Activated B cell treated with CpG ODN at 0.5 μM for 24 hours (primary cell): ENCODE measurements around the gene HAUS2. TPM values are rescaled to one million over a fixed set of nuclear protein-coding genes. Genes with fewer than 3 reads are reported as not detected.
"Not testable (repeated sequence)": the region's sequence is repeated elsewhere in the genome, so short reads cannot be mapped to it uniquely, and the experiment has no call there.

ENCODE experiments used
- ATAC-seq: fragments of 200-7000 bp; cut with Tn5 transposase; one replicate; pipeline ENCODE4 v1.10.0; 2021; ENCODE audit warnings: low read depth, mild to moderate bottlenecking, moderate library complexity
- CTCF ChIA-PET: fragments of 350-600 bp; sonication (Branson Sonifier 250); formaldehyde crosslinking; loops from one replicate; lab custom pipeline; 2021; ENCODE audit warnings: antibody characterized with exemption; lab: Charles Lee
- POLR2A ChIA-PET: fragments of 350-600 bp; sonication (Branson Sonifier 250); formaldehyde crosslinking; loops from one replicate; lab custom pipeline; 2021; ENCODE audit warnings: antibody characterized with exemption; lab: Charles Lee
- DNase-seq: peaks from one replicate; pipeline ENCODE4 v3.0.0; 2022
- H3K27ac Mint-ChIP-seq: one replicate; pipeline ENCODE4 v1.8.0; 2020; ENCODE audit warnings: mixed read lengths
- H3K27me3 Mint-ChIP-seq: one replicate; pipeline ENCODE4 v1.8.0; 2021; ENCODE audit warnings: mixed read lengths
- H3K36me3 Mint-ChIP-seq: one replicate; pipeline ENCODE4 v1.8.0; 2021; ENCODE audit warnings: low read depth, mixed read lengths
- H3K4me1 Mint-ChIP-seq: one replicate; pipeline ENCODE4 v1.8.0; 2021; ENCODE audit warnings: mixed read lengths
- H3K4me3 Mint-ChIP-seq: one replicate; pipeline ENCODE4 v1.8.0; 2020; ENCODE audit warnings: mild to moderate bottlenecking, mixed read lengths
- H3K9me3 Mint-ChIP-seq: one replicate; pipeline ENCODE4 v1.8.0; 2020; ENCODE audit warnings: mixed read lengths
- intact Hi-C: fragments of 100-400 bp; cut with micrococcal nuclease; formaldehyde crosslinking; loops from one replicate; pipeline ENCODE4 v1.15.1; 2024
- total RNA-seq: library from RNA; stranded (reverse); gene quantifications from 2 replicates; pipeline ENCODE4 v1.2.3, GENCODE V29; 2022
- TF ChIP-seq, protein P1 (sequence below): fragments of 200-600 bp; IDR thresholded peaks from one replicate; pipeline ENCODE4 v1.8.0; 2022; ENCODE audit warnings: antibody characterized with exemption, mild to moderate bottlenecking

The HAUS2 gene
- total RNA-seq, 1 donor from 2014 or later: 18.2 TPM

DNA sequence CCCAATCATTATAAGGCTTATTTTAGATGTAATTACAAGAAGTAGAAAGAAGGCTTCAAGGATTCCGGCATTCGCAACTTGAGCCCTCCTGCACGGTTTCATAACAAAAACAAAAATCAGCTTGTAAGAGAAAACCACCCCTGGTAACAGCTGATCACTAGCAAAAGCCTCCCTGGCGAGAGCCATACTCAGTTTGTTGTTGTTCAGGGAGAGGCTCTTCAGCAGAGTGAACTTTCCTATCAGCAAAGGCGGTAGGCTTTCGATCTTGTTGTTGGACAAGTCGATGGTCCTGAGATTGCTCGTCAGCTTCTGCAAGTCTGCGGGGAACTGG is 755 bp upstream of the HAUS2 start:
- TF ChIP-seq, protein P1, sequence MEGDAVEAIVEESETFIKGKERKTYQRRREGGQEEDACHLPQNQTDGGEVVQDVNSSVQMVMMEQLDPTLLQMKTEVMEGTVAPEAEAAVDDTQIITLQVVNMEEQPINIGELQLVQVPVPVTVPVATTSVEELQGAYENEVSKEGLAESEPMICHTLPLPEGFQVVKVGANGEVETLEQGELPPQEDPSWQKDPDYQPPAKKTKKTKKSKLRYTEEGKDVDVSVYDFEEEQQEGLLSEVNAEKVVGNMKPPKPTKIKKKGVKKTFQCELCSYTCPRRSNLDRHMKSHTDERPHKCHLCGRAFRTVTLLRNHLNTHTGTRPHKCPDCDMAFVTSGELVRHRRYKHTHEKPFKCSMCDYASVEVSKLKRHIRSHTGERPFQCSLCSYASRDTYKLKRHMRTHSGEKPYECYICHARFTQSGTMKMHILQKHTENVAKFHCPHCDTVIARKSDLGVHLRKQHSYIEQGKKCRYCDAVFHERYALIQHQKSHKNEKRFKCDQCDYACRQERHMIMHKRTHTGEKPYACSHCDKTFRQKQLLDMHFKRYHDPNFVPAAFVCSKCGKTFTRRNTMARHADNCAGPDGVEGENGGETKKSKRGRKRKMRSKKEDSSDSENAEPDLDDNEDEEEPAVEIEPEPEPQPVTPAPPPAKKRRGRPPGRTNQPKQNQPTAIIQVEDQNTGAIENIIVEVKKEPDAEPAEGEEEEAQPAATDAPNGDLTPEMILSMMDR: no peak
- ChIA-PET POLR2A (interaction anchor here (0.6 to 2.7 kb wide), 8 partner anchors 13 to 761 kb away, joined by 3 to 16 read pairs (median 5); partner anchors contain the start of genes SNAP23, STARD9 and ZNF106), CTCF (no interaction called here)
- DNase-seq: no peak
- intact Hi-C loops: loop anchor here (1.0 to 2.0 kb wide), 4 partner anchors 27 to 373 kb away; partner anchors contain the start of genes SNAP23 and STARD9
- Mint-ChIP-seq H3K27me3 (no peaks in the 10 kb centered on the region), H3K4me3 (peak overlapping the region; percentile 96), H3K27ac (peak overlapping the region; percentile 93), H3K9me3 (no peaks in the 10 kb centered on the region), H3K4me1 (peaks cover 36% of the 10 kb centered on the region), H3K36me3 (peaks cover 41% of the 10 kb centered on the region)
- peak; percentile 12 for ATAC-seq

DNA sequence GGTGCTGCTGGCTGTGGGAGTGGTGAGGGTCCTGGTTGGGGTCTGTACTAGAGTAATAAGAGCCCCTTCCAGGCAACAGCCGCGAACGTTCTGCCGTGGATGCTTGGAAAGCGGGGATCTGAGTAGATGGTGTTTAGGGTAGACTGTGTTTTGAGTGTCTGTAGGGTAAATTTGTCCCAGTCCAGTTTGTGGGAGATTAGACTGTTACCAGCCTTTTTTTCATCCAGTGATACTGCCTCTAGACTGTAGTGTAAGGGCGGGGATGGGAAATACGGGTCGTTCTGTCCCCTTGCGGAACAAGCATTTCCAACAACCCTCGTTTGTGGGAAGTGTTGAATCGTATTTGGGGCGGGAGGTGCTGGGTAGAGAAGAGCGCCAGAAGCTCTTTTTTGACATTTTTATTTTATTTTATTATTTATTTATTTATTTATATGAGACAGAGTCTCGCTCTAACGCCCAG is 424 bp downstream of the HAUS2 start:
- TF ChIP-seq, protein P1: no peak
- ATAC-seq (peak; percentile 40), DNase-seq (peak; percentile 18)
- Mint-ChIP-seq H3K4me3 (peak overlapping the region; percentile 96), H3K27ac (peak overlapping the region; percentile 93), H3K36me3 (peaks cover 35% of the 10 kb centered on the region), H3K4me1 (peaks cover 36% of the 10 kb centered on the region), H3K27me3 (no peaks in the 10 kb centered on the region), H3K9me3 (no peaks in the 10 kb centered on the region)
- CTCF ChIA-PET: no interaction called here
- POLR2A ChIA-PET: interaction anchor here (1.0 to 2.7 kb wide), 5 partner anchors 26 to 276 kb away, joined by 3 to 16 read pairs (median 9); partner anchors contain the start of genes GANC, SNAP23, STARD9 and TMEM87A
- intact Hi-C loops: loop anchor here (2.0 kb wide), 1 partner anchor 102 kb away; no protein-coding TSS in a partner anchor

DNA sequence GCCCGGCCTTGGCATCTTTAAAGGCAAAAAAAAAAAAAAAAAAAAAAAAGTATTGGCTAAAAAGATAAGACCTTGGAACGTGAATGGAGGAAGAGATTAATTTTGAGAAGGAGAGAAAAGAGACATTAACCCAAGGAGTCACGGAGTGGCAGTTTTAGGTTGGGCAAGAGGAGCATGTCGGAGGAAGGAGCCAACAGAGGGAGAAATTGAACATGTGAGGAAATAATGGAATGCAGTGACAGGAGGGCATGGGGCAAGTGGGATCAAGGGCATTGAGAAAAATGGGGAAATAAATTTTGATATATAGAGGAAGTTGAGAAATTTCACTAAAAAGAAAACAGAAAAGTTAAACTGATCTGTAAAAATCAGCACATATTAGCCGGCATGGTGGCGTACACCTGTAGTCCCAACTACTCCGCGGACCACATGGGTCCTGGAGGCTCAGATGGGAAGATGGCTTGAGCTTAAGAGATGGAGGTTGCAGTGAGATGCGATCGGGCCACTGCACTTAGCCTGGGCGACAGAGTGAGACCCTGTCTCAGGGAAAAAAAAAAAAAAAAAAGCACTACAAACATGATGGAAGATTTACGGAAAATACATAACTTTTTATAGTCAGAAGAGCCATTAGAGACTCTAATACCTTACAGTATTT is 1.2 kb downstream of the HAUS2 start:
- ATAC-seq: no peak
- Mint-ChIP-seq H3K27me3 (no peaks in the 10 kb centered on the region), H3K9me3 (no peaks in the 10 kb centered on the region), H3K4me1 (peaks cover 36% of the 10 kb centered on the region), H3K36me3 (peaks cover 28% of the 10 kb centered on the region), H3K4me3 (peak overlapping the region; percentile 96), H3K27ac (peak overlapping the region; percentile 3)
- CTCF ChIA-PET: no interaction called here
- DNase-seq: no peak
- POLR2A ChIA-PET: interaction anchor here (1.0 to 2.7 kb wide), 5 partner anchors 25 to 277 kb away, joined by 3 to 16 read pairs (median 9); partner anchors contain the start of genes GANC, SNAP23, STARD9 and TMEM87A
- intact Hi-C loops: loop anchor here (2.0 kb wide), 1 partner anchor 101 kb away; no protein-coding TSS in a partner anchor
- TF ChIP-seq, protein P1: no peak

DNA sequence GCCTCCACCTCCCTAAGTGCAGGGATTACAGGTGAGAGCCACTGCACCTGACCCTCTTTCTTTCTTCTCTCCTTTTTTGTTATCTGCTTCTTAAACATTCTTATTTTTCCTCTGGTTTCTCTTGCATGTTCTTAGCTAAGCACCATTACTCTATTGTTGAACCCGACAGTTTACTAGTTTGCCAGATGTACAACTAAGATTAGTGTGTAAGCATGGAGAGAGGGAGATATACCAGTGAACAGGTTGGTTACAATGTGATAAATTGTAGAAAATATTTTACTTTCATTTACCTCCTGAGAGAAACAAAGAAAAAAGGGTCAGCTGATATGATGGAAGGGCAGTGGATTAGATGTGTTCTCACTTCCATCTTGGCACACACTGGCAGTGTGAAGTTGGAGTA is 4.9 kb downstream of the HAUS2 start:
- POLR2A ChIA-PET: no interaction called here
- TF ChIP-seq, protein P1: no peak
- DNase-seq: no peak
- Mint-ChIP-seq H3K36me3 (peaks cover 19% of the 10 kb centered on the region), H3K27me3 (no peaks in the 10 kb centered on the region), H3K9me3 (no peaks in the 10 kb centered on the region), H3K27ac (no peak overlapping the region), H3K4me3 (no peak overlapping the region), H3K4me1 (peaks cover 17% of the 10 kb centered on the region)
- CTCF ChIA-PET: no interaction called here
- no peak for ATAC-seq
- intact Hi-C loops: no loop called here

DNA sequence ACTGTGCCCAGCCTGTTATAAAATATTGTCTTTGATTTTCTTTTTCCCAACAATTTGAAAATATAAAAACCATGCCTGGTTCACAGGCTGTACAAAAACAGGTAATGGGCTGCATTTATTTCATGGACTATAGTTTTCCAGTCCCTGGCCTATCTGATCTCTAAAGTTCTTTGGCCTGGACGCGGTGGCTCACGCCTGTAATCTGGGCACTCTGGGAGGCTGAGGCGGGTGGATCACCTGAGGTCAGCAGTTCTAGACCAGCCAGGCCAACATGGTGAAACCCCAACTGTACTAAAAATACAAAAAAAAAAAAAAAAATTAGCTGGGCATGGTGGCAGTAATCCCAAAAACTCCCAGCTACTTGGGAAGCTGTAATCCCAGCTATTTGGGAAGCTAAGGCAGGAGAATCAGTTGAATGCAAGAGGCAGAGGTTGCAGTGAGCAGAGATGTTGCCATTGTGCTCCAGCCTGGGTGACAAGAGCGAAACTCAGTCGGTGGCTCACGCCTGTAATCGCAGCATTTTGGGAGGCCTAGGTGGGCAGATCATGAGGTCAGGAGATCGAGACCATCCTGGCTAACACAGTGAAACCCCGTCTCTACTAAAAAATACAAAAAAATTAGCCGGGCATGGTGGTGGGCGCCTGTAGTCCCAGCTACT is 8.0 kb downstream of the HAUS2 start:
- H3K4me3 Mint-ChIP-seq, intact Hi-C loops, H3K9me3 Mint-ChIP-seq, H3K27ac Mint-ChIP-seq, H3K27me3 Mint-ChIP-seq, DNase-seq, ATAC-seq, H3K4me1 Mint-ChIP-seq: not testable (repeated sequence)
- ChIA-PET POLR2A (interaction anchor here (0.7 kb wide), 1 partner anchor 324 kb away, joined by 5 read pairs; no protein-coding TSS in a partner anchor), CTCF (interaction anchor here (0.7 kb wide), 1 partner anchor 837 kb away, joined by 3 read pairs; no protein-coding TSS in a partner anchor)
- H3K36me3 Mint-ChIP-seq: peaks cover 38% of the 10 kb centered on the region
